GM18858 (cell line): ENCODE measurements around the gene ANKRD18B.
"Not testable (repeated sequence)": the region's sequence is repeated elsewhere in the genome, so short reads cannot be mapped to it uniquely, and the experiment has no call there.

Experiments
- ATAC-seq: cut with Tn5 transposase; IDR thresholded peaks from one replicate; pipeline ENCODE4 v1.9.1; 2021; ENCODE audit not compliant: unreplicated experiment

Gene ANKRD18B

DNA sequence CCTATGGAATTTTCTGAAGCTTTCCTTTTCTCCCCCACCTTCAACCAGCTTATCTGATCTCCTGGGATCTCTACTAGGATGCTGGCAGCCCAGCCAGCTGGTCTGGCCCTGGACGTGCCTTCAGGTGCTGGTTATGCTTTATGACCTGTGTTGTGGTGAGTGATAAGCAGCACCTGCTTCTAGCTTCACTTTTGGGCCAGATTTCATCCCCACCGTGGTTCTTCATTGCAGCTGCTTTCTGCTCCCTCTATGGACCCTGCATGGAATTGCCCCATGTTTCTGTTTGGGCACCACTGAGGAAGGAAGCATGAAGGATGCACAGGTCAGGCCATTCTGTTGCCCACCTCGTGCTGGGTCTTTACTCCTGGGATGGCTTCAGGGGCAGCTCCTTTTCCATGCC, 80.2 kb downstream of the ANKRD18B start:
- not testable (repeated sequence) for ATAC-seq

DNA sequence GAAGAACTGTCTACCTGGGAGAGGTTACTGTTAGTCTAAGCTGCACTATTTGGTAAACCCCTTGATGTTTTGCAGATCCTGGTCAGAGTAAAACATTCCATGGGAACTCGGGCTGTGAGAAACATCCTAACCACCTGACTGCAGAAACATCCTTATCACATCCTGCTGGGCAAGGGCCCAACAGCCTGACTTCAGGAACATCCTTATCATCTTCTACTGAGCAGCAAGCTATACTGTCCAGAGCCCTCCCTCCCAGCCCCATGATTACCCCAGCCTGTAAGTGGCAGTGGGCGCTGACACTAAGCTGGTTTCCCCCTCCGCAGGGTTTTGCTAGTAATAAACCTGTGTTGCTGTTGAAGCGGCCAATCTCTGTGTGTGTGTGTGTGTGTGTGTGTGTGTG, 80.9 kb downstream of the ANKRD18B start:
- not testable (repeated sequence) for ATAC-seq

DNA sequence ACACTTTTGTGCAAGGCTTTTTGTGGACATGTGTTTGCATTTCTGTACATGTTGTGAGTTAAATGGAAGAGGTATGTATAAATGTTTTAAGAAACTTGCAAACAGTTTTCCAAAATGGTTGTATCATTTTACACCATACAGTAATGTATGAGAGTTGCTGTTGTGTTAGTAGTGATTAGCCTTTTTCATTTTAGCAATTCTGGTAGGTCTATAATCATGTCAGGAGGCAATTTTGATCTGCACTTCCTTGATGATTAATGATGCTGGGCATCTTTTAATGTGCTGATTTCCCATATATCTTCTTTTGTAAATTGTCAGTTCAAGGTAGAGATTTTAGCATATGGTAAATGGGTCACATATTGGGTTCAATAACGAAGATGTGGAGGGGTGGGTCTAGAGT, 87.3 kb downstream of the ANKRD18B start:
- ATAC-seq: no peak

DNA sequence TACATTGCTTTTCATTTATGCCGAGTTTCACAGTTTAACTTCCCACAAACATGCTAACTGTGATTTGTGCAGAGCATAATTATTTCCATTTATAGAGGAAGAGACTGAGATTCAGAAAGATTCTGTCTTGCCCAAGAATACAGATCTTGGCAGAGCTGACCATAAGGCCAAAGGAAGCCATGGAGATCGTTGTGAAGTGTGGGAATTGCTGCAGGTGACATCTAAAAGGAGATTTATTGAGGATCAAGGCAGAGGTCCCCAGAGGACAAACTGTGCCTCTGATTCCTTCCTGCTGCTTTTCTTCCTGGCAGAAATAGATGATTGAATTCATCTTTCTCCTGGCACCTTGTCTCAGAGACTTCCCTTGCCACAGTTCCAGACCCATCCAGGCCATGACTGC, 88.4 kb downstream of the ANKRD18B start:
- not testable (repeated sequence) for ATAC-seq

DNA sequence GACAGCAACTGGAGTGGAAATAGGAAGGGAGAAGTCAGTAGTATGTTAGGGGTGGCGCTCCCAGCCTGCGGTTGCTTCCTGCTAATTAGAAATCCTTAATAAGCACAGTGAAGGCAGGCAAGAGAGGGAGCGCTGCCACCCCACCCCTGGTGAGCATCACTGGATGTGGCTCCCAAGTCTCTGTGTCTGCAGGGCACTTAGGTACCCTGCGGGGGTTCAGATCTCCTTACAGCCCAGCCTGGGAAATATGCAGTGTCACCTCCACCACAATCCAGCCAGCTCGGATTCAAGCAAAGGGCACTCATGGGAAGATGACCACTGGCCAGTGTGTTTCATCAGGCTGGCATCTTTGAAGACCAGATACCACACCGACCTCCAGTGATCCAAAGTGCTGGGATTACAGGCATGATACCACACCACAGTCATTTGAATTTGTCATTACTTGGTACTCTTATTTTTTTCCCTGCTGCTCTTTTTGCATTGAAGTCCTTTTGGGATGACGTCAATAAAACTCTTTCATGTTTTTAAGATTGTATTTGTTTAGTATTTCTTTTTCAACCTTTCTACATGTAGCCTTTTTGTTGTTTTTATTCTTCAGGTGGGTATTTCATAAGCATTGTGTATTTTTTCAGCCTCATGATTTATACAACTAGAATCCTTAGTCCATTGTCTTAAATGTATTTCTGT, 90.1 kb downstream of the ANKRD18B start:
- ATAC-seq: no peak

DNA sequence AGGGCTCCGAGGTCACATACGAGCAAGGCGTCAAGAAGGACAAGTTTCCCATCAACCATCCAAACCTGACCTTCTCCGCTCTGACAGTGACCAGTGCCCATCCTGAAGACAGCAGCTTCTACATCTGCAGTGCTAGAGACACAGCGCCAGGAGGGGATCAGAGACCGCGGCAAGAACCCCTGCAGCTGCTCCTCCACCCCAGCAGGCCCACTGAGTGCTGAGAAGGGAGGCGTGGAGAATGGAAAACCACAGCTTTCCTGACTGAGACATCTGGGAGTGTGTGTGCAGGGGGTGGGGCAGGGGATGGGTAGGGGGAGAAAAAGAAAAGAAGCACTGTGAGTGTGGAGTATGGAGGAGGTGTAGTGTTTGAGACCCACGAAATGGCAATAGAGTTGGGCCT, 94.3 kb downstream of the ANKRD18B start:
- not testable (repeated sequence) for ATAC-seq

DNA sequence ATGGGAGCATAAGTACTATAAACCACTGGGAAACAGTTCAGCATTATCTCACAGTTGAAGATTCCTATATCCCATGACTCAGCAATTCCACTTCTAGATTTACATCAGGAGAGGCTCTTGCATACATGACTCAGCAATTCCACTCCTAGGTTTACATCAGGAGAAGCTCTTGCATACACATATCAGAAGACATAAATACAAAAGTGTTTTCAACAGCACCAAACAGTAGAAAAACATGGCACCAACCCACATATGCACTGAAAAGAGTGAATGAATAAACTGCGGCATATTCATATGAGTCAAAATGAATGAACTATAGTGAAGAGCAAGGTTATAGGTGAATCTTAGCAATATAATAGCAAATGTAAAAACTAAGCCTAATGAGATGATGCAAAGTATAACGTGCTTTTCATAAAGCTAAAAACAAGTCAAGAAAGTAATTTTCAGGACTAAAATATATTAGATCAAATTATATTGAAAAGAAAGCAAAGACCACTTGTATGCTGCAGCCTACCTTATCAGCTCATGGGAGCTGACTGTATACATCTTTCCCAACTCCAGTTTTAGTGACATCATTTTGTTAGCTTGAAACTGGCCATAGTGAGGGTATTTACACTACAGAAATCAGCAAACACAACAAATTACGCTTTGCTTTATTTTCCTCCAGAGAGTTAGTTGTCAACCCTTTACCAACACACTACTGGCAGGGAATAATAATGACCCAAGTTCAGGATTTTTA, 95.8 kb downstream of the ANKRD18B start:
- ATAC-seq: no peak

DNA sequence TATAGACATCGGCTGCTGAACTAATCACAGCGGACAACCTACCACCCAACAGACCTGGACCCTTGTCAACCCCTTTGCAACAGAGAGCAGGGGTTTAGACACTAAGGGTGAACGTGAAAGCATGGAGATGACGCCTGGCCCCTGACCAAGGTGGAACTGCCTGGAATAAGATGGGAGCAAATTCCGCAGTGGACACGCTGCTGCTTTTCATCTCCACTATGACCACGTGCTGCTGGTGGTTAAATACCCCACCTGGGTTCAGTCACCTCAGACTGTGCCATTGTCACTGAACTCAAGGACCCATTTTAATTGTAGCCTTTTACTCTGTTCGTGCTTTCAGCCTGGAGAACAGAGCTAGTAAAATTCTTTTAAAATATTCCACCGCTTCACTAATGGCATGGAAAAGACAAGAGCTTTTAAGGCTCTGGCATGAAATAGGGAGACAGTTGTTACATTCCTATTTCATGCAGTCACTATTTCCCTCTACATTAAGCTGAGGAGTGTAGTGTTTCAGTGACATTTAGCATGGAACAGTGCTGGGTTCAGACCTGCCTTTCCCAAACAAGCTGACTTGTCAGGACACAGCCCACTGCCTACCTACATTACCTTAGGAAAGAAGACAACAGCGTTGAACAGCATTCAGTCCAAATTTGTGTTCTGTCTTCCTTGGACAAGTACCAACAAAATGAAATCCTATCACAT, 96.8 kb downstream of the ANKRD18B start:
- ATAC-seq: no peak
